22Rv1 (cell line): ENCODE results near the gene UPB1.
"Not testable (repeated sequence)": the region's sequence is repeated elsewhere in the genome, so short reads cannot be mapped to it uniquely, and the experiment has no call there.

Source experiments
- H3K27ac ChIP-seq: fragments of 450-650 bp; 2 replicates; pipeline ENCODE4 v1.5.1; 2017
- ZFX ChIP-seq: fragments of 450-650 bp; IDR thresholded peaks from 2 replicates; pipeline ENCODE4 v1.6.1; 2017; ENCODE audit warnings: antibody characterized with exemption, borderline replicate concordance
- TF ChIP-seq, protein P1 (sequence below): fragments of 450-650 bp; IDR thresholded peaks from 2 replicates; pipeline ENCODE4 v1.5.1; 2017; ENCODE audit warnings: mild to moderate bottlenecking

The UPB1 gene

DNA sequence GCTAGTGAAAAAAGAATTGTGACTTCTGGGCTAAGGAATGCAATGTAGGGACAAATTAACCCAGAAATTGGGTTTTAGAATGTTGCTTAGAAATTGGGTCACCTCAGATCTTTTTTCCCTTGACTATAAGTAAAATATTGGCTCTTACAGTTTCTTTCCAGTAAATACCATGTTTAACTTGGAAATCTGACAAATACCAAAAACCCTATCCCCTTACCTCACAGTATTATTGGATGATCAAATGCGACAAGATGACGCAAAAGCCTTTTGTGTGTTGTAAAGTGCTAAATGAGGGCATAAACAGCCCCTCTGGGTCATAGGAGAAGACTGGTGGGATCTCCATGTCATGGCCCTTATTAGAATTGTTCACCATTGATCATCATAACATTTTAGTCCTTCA lies 6.1 kb upstream of the UPB1 start:
- TF ChIP-seq, protein P1, sequence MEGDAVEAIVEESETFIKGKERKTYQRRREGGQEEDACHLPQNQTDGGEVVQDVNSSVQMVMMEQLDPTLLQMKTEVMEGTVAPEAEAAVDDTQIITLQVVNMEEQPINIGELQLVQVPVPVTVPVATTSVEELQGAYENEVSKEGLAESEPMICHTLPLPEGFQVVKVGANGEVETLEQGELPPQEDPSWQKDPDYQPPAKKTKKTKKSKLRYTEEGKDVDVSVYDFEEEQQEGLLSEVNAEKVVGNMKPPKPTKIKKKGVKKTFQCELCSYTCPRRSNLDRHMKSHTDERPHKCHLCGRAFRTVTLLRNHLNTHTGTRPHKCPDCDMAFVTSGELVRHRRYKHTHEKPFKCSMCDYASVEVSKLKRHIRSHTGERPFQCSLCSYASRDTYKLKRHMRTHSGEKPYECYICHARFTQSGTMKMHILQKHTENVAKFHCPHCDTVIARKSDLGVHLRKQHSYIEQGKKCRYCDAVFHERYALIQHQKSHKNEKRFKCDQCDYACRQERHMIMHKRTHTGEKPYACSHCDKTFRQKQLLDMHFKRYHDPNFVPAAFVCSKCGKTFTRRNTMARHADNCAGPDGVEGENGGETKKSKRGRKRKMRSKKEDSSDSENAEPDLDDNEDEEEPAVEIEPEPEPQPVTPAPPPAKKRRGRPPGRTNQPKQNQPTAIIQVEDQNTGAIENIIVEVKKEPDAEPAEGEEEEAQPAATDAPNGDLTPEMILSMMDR: no peak
- no peak for TF ChIP-seq ZFX

DNA sequence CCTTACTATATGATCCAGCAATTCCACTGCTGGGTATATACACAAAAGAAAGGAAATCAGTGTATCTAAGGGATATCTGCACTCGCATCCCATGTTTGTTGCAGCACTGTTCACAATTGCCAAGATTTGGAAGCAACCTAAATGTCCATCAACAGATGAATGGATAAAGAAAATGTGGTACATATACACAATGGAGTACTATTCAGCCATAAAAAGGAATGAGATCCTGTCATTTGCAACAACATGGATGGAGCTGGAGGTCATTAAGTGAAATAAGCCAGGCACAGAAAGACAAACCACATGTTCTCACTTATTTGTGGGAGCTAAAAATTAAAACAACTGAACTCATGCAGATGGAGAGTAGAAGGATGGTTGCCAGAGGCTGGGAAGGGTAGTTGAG lies 5.7 kb upstream of the UPB1 start:
- H3K27ac ChIP-seq: not testable (repeated sequence)

More for the DNA sequence above, 6.1 kb upstream of the UPB1 start:
- no peak overlapping the region for H3K27ac ChIP-seq

DNA sequence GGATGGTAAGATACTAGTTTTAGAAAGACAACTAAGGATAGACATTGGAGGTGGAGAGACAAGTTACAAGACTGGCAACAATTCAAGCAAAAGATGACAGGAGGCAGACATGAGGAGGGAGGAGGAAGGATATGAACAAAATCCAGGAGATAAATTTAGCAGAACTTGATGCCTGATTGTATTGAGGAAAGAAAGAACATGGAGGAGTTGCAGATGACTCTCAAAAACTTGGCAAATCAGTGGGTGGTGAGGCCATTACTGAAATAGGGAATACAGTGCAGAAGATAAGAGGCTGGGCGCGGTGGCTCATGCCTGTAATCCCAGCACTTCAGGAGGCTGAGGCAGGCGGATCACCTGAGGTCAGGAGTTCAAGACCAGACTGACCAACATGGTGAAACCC lies 2.7 kb upstream of the UPB1 start:
- no peak overlapping the region for H3K27ac ChIP-seq
- TF ChIP-seq, protein P1: no peak
- no peak for TF ChIP-seq ZFX

DNA sequence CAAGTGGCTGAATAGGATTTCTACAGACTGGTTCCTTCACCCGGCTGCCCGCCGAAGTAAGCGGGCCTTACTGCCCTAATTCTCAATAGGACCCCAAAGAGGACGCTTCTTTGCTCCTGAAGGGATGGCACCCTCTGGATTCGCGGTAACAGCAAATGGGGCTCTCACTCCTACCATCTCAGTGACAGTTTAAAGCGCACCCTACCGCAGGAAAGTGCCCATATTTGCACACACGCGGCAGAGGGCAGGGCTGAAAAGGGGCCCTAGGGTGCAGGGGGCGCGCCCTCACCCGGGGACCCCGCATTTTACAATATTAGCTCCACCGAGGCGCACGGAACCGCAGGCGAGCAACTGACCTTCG lies 985 bp upstream of the UPB1 start:
- TF ChIP-seq ZFX: no peak
- TF ChIP-seq, protein P1: no peak
- no peak overlapping the region for H3K27ac ChIP-seq

DNA sequence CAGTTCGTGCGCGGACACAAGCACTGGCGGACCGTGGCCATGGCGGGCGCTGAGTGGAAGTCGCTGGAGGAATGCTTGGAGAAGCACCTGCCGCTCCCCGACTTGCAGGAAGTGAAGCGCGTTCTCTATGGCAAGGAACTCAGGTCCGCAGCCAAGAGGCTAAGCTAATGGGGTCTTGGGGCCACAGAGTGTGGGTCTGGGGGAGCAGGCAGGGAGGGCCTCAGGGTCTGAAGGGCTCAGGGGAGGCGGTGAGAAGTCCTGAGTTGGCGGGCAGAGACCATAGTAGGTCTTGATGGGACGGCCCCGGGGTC lies 188 bp downstream of the UPB1 start:
- no peak for TF ChIP-seq ZFX
- no peak overlapping the region for H3K27ac ChIP-seq

DNA sequence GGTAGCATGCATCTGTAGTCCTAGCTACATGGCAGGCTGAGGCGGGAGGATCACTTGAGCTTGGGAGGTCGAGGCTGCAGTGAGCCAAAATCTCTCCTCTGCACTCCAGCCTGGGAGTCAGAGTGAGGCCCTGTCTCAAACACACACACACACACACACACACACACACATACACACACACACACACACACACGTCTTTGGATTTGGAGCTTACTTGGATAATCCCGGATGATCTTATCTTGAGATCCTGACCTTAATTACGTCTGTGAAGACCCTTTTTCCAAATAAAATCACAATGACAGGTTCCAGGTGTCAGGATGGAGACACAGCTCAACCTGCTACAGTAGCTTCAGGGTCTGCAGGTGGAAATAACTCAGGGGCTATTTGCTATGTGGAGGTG lies 1.1 kb downstream of the UPB1 start:
- H3K27ac ChIP-seq: no peak overlapping the region
- no peak for TF ChIP-seq ZFX
- TF ChIP-seq, protein P1: no peak

DNA sequence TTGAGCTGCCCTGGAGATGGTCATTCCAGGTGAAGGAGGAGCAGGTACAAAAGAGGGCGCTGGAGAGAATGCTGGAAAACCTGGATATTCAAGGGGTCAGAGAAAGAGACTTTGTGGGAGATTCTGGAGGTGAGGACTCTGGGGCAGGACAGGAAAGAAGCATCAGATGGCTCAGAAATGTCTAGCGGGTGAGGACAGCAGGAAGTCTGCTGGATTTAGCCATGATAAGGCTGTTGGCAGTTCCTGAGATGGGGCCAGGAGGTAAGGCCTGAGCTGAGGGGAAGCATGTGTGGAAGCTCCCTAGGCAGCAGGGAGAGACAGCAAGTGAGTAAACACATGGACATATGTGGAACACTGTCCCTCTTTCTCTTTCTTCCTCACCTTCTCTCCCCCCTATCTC lies 1.5 kb downstream of the UPB1 start:
- no peak for TF ChIP-seq ZFX
- TF ChIP-seq, protein P1: no peak
- H3K27ac ChIP-seq: no peak overlapping the region

DNA sequence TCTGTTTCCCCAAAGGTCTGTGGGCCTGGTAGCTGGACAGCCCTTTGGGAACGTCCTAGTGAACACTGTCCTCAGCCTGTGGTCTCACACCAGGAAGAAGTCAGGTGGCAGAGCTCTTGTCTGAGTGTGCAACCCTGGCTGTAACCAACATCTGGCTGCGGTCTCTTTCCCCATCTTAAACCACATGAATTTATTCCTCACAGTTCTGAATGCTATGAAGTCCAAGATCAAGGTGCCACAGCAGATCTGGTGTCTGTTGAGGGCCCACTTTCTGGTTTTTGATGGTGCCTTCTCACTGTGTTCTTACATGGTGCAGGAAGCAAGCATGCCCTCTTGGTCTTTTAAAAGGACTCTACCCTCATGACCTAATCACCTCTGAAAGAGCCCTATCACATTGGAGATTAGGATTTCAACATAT lies 2.7 kb downstream of the UPB1 start:
- H3K27ac ChIP-seq: no peak overlapping the region
- TF ChIP-seq, protein P1: no peak
- no peak for TF ChIP-seq ZFX

DNA sequence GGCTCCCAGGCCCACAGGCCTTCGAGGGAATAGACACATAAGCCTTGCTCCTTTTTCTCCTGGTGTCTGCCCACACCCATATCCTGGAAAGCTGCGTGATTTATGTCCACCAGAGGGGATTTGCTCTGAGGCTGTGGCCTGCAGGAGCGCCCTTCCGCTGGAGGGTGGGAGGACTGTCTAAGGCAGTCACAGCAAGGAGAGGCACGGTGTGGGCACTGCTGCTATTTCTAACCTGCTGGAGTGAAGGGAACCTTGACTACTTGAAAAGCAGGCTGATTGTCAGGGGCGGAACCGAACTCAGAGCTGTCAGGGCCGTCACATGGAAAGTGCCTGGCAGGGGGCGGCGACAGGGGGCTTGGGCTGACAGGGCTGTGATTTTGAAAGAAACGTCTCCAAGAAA lies 3.7 kb downstream of the UPB1 start:
- H3K27ac ChIP-seq: no peak overlapping the region
- no peak for TF ChIP-seq ZFX
- TF ChIP-seq, protein P1: no peak
